Measurements from ENCODE around the gene RGS6.

DNA sequence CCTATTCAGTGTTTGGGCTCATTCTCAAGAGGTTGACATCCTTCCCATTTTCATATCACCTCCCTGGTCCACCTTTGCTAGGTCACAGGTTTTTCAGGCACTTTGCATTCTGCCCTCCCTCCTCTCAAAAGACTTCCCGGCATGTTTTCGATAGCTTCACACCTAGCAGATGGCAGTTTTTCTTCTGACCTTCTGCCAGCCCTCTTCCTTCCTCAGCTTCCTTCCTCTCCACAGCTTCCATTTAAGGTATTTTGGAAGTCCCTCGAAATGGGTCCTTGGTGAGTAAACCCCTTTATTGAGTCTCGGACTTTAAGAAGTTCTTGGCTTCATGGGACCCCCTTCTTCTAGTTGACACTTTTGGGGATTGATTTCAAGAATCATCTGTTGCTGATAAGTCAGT lies 358.0 kb downstream of the RGS6 start:
- TF ChIP-seq, protein P1, sequence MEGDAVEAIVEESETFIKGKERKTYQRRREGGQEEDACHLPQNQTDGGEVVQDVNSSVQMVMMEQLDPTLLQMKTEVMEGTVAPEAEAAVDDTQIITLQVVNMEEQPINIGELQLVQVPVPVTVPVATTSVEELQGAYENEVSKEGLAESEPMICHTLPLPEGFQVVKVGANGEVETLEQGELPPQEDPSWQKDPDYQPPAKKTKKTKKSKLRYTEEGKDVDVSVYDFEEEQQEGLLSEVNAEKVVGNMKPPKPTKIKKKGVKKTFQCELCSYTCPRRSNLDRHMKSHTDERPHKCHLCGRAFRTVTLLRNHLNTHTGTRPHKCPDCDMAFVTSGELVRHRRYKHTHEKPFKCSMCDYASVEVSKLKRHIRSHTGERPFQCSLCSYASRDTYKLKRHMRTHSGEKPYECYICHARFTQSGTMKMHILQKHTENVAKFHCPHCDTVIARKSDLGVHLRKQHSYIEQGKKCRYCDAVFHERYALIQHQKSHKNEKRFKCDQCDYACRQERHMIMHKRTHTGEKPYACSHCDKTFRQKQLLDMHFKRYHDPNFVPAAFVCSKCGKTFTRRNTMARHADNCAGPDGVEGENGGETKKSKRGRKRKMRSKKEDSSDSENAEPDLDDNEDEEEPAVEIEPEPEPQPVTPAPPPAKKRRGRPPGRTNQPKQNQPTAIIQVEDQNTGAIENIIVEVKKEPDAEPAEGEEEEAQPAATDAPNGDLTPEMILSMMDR (IDR thresholded peaks at IDR 0.05) = no peak
- TF ChIP-seq POLR2A (IDR thresholded peaks at IDR 0.05) (no peak), POLR2AphosphoS5 (IDR thresholded peaks at IDR 0.05) (no peak)
